ENCODE measurements around the gene SYNDIG1L. TPM values are rescaled to one million over a fixed set of nuclear protein-coding genes. Genes with fewer than 3 reads are reported as not detected.
A peak's percentile ranks its signal among the peaks of the same experiment; 100 is the strongest.

SYNDIG1L gene
- total RNA-seq, 1 donor from 2014 or later = not detected

DNA sequence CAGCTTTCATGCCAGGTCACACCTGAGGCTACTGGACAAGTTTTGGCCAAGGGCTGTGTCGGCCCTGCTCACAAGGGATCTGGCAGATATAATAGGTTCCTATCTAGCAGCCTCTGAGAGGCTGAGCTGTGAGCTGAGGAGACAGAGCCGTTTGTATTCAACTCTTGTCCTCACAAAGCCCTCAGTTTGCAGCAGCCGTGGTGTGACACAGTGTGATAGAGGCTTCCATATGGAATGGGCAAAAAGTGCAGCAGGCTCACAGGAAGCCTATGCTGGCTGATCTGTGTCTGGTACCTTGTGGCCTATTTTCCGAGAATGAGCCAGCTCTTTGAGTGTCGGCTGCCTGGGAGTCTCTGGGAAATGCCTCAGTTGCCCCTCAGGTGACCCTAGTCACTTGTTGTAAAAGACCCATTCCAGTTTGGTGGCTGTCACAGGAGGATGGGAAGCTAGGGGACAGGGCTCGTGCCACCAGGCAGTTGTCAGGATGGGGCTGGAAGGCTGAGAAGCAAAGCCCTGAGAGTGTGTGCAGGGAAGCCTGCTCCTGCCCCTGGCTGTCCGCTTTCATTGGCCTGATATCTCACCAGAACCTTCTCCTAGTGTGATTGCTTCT, 61.6 kb downstream of the SYNDIG1L start:
- peaks cover 17% of the 10 kb centered on the region for H3K27me3 Mint-ChIP-seq (ENCODE audit: low read depth)

DNA sequence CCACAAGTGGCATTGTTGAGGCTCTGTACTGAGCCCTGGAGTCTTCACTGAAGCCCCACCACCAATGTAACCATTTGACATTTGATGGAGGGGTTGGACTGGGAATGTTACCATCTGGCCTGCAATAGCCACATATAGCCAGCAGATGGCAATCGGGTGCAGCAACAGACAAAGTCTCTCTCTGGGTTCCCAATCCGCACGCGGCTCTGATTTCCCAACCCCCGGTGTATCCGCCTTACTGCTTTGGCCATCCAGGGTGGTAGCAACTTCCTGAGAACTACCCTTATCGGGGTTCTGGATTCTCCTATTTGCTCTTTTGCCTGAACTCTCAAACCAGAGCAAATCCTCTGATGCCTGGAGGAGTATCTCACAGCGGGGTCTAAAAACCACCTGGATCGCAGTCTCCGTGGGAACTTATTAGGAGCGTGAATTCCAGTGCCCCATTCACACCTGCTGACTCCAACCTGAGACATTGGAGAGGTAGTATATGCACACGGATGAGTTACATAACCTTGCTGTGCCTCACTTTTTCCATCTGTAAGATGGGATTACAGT, 63.6 kb downstream of the SYNDIG1L start:
- Mint-ChIP-seq H3K27me3 (ENCODE audit: low read depth) (peaks cover 25% of the 10 kb centered on the region), H3K4me3 (ENCODE audit: unreplicated experiment) (no peak overlapping the region), H3K27ac (ENCODE audit: unreplicated experiment) (no peak overlapping the region), H3K9me3 (ENCODE audit: low read depth) (no peaks in the 10 kb centered on the region), H3K36me3 (ENCODE audit: low read depth) (peaks cover 2% of the 10 kb centered on the region), H3K4me1 (ENCODE audit: low read depth) (peaks cover 3% of the 10 kb centered on the region)
- TF ChIP-seq, protein P1, sequence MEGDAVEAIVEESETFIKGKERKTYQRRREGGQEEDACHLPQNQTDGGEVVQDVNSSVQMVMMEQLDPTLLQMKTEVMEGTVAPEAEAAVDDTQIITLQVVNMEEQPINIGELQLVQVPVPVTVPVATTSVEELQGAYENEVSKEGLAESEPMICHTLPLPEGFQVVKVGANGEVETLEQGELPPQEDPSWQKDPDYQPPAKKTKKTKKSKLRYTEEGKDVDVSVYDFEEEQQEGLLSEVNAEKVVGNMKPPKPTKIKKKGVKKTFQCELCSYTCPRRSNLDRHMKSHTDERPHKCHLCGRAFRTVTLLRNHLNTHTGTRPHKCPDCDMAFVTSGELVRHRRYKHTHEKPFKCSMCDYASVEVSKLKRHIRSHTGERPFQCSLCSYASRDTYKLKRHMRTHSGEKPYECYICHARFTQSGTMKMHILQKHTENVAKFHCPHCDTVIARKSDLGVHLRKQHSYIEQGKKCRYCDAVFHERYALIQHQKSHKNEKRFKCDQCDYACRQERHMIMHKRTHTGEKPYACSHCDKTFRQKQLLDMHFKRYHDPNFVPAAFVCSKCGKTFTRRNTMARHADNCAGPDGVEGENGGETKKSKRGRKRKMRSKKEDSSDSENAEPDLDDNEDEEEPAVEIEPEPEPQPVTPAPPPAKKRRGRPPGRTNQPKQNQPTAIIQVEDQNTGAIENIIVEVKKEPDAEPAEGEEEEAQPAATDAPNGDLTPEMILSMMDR (IDR thresholded peaks at IDR 0.05) = peak; percentile 91
- DNase-seq (ENCODE audit: low spot score) = no peak

More for the DNA sequence above, 61.6 kb downstream of the SYNDIG1L start:
- H3K27ac Mint-ChIP-seq (ENCODE audit: unreplicated experiment) = no peak overlapping the region
- peaks cover 3% of the 10 kb centered on the region for H3K4me1 Mint-ChIP-seq (ENCODE audit: low read depth)
- TF ChIP-seq, protein P1 (IDR thresholded peaks at IDR 0.05) = no peak
- DNase-seq (ENCODE audit: low spot score) = no peak
- no peak overlapping the region for H3K4me3 Mint-ChIP-seq (ENCODE audit: unreplicated experiment)
- H3K36me3 Mint-ChIP-seq (ENCODE audit: low read depth) = peaks cover 2% of the 10 kb centered on the region
- no peaks in the 10 kb centered on the region for H3K9me3 Mint-ChIP-seq (ENCODE audit: low read depth)

DNA sequence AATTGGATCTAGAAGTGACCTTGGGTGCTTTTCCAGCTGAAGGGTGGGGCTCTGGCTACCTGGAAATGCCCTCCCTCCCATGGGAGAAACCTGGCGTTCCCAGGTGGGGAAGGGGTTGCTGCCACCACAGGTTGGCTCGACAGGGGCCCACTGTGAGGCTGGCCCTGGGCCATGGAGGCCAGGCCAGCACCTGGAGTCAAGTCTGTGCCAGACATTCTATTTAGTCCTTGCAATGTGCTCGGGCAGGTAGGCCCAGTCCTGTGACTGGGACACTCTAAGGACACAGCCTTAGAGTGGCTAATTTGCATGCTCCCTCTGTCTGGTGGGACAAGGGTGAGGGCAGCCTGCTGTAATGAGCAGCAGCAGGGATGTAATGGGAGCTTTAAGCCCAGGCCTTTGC, 65.8 kb downstream of the SYNDIG1L start:
- no peak overlapping the region for H3K27ac Mint-ChIP-seq (ENCODE audit: unreplicated experiment)
- peaks cover 30% of the 10 kb centered on the region for H3K27me3 Mint-ChIP-seq (ENCODE audit: low read depth)
- TF ChIP-seq, protein P1 (IDR thresholded peaks at IDR 0.05) = no peak
- H3K4me1 Mint-ChIP-seq (ENCODE audit: low read depth) = peaks cover 3% of the 10 kb centered on the region
- no peak for DNase-seq (ENCODE audit: low spot score)
- no peaks in the 10 kb centered on the region for H3K9me3 Mint-ChIP-seq (ENCODE audit: low read depth)
- peaks cover 2% of the 10 kb centered on the region for H3K36me3 Mint-ChIP-seq (ENCODE audit: low read depth)
- no peak overlapping the region for H3K4me3 Mint-ChIP-seq (ENCODE audit: unreplicated experiment)

DNA sequence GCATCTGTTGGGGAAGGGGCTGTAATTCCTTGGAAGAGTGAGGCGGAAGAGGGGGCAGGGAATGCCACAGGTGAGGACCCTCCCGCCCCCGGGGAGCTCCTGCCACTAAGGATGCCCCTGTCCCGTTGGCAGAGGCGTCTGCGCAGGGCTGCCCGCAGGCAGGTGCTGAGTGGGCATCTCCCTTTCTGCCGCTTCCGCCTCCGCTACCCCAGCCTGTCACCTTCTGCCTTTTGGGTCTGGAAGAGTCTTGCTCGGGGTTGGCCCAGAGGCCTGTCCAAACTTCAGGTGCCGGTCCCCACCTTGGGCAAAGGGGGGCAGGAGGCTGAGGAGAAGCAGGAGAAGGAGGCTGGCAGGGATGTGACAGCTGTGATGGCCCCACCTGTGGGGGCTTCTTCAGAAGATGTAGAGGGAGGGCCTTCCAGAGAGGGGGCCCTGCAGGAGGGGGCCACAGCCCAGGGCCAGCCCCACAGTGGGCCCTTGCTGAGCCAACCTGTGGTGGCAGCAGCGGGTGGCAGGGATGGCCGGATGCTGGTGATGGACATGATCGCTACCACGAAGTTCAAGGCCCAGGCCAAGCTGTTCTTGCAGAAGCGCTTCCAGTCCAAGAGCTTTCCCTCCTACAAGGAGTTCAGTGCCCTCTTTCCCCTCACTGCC, 67.7 kb downstream of the SYNDIG1L start:
- H3K36me3 Mint-ChIP-seq (ENCODE audit: low read depth) = no peaks in the 10 kb centered on the region
- H3K27me3 Mint-ChIP-seq (ENCODE audit: low read depth) = peaks cover 23% of the 10 kb centered on the region
- TF ChIP-seq, protein P1 (IDR thresholded peaks at IDR 0.05) = no peak
- peaks cover 3% of the 10 kb centered on the region for H3K4me1 Mint-ChIP-seq (ENCODE audit: low read depth)
- peak; percentile 87 for DNase-seq (ENCODE audit: low spot score)
- H3K4me3 Mint-ChIP-seq (ENCODE audit: unreplicated experiment) = no peak overlapping the region
- no peaks in the 10 kb centered on the region for H3K9me3 Mint-ChIP-seq (ENCODE audit: low read depth)
- no peak overlapping the region for H3K27ac Mint-ChIP-seq (ENCODE audit: unreplicated experiment)

DNA sequence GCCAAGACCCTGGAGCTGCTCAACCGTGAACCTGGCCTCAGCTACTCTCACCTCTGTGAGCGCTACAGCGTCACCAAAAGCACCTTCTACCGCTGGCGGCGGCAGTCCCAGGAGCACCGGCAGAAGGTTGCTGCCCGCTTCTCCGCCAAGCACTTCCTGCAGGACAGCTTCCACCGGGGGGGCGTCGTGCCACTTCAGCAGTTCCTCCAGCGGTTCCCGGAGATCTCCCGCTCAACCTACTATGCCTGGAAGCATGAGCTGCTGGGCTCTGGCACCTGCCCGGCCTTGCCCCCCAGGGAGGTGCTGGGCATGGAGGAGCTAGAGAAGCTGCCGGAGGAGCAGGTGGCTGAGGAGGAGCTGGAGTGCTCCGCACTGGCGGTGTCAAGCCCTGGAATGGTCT, 68.4 kb downstream of the SYNDIG1L start:
- Mint-ChIP-seq H3K27me3 (ENCODE audit: low read depth) (peaks cover 29% of the 10 kb centered on the region), H3K4me1 (ENCODE audit: low read depth) (peaks cover 2% of the 10 kb centered on the region), H3K36me3 (ENCODE audit: low read depth) (no peaks in the 10 kb centered on the region), H3K27ac (ENCODE audit: unreplicated experiment) (no peak overlapping the region), H3K4me3 (ENCODE audit: unreplicated experiment) (no peak overlapping the region), H3K9me3 (ENCODE audit: low read depth) (no peaks in the 10 kb centered on the region)
- TF ChIP-seq, protein P1 (IDR thresholded peaks at IDR 0.05) = no peak
- DNase-seq (ENCODE audit: low spot score) = no peak

All from chondrocyte (in vitro differentiated cells).